Fibroblast of mammary gland (primary cell): ENCODE data around the gene CAPZA1.

Experiments
- DNase-seq: peaks from one replicate; pipeline ENCODE4 v3.0.0-alpha.2; 2010; ENCODE audit warnings: low read depth
- H3K4me3 ChIP-seq: 2 replicates; pipeline ENCODE4 v1.5.1; 2011; ENCODE audit warnings: low read depth, mild to moderate bottlenecking, low read length, moderate library complexity; ENCODE audit not compliant: control insufficient read depth
- TF ChIP-seq, protein P1 (sequence below): conservative IDR thresholded peaks from 2 replicates; pipeline ENCODE4 v1.5.1; 2011; ENCODE audit warnings: low read depth, low read length, inconsistent platforms; ENCODE audit not compliant: control insufficient read depth, insufficient read depth

Gene CAPZA1

DNA sequence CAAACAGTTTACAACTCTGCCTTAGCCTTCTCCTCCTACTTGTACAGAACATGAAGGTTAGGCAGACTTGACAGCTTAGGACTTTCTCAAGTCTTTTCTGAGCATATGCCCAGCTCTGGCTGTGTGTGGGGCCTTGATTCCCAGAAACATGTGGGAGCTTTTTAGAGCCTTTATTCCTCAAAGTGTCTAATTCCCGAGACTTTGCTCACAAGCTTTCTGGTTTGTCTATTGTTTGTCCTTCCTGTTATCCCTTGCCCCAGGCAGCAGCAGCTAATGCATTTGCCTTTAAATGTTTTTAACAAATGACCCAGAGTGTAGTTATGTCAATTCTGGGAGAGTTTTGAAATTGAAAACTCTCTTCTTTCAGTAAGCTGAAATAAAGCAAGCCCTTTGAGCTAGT is 29.9 kb upstream of the CAPZA1 start:
- no peak for DNase-seq
- TF ChIP-seq, protein P1, sequence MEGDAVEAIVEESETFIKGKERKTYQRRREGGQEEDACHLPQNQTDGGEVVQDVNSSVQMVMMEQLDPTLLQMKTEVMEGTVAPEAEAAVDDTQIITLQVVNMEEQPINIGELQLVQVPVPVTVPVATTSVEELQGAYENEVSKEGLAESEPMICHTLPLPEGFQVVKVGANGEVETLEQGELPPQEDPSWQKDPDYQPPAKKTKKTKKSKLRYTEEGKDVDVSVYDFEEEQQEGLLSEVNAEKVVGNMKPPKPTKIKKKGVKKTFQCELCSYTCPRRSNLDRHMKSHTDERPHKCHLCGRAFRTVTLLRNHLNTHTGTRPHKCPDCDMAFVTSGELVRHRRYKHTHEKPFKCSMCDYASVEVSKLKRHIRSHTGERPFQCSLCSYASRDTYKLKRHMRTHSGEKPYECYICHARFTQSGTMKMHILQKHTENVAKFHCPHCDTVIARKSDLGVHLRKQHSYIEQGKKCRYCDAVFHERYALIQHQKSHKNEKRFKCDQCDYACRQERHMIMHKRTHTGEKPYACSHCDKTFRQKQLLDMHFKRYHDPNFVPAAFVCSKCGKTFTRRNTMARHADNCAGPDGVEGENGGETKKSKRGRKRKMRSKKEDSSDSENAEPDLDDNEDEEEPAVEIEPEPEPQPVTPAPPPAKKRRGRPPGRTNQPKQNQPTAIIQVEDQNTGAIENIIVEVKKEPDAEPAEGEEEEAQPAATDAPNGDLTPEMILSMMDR, result no peak
- H3K4me3 ChIP-seq, result no peak overlapping the region

DNA sequence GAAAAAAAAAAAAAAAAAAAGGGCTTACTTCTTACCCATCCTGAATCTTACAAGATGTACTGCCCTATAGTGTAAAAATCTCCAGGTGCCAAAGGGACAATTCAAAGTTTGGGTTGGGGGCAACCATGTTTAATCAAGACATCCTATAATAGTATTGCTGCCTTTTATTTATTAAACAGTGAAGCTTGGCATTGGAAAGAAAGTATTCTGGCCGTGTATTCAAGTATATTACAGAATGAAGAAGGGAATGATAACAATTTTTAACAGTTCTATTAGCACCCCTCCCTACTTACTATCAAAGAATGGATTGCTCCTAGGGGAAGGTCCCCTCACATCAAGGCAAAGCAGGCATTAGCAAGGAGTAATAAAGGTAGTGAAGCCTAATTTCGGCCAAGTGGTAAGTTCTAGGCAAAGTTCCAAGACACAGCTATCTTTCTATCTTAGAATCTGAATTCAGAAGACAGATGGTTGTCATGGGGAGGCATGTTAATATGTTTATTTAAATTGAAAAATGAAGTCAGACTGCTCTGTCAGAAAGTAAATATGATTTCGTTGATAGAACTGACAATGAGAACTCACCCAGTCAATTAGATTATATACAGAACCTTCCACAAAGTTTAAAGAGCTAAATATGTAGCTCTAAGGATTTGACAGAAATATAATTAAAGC is 25.3 kb upstream of the CAPZA1 start:
- DNase-seq, result no peak
- no peak overlapping the region for H3K4me3 ChIP-seq
- TF ChIP-seq, protein P1, result no peak

DNA sequence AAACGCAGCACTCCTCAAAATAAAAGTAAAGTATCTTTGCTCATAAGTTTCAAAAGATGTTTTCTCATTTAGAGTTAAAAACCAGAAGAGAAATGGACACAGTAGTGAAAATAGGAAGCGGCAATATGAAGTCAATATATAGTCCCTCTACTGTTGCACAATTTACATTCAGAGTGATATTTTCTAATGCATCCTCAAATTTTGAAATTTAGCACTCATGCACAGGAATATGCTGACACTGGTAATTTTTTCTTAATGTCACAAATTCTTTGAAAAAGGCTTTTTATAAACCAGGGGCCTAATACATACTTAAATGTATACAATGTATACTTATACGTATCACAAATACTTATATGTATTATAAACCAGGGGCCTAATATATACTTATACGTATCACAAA is 20.2 kb upstream of the CAPZA1 start:
- DNase-seq, result no peak
- no peak overlapping the region for H3K4me3 ChIP-seq
- TF ChIP-seq, protein P1, result no peak

DNA sequence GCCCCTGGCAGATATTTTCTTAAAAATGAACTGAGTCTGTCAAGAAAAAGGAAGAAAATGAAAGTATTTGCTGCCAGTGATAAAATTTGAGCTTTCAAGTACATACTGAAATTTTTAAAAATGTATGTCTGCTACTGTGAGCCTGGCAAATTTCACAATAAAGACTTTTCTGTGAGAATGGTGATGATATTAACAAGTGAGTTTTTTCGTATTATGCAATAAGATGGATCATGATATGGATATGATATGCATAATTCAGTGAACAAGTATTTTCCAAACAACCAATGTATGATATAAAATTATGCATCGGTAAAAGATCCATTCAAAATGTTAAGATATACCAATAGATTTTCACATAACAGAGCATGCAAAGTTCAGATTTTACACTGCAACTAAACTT is 16.6 kb upstream of the CAPZA1 start:
- DNase-seq, result no peak
- TF ChIP-seq, protein P1, result no peak
- H3K4me3 ChIP-seq, result no peak overlapping the region

DNA sequence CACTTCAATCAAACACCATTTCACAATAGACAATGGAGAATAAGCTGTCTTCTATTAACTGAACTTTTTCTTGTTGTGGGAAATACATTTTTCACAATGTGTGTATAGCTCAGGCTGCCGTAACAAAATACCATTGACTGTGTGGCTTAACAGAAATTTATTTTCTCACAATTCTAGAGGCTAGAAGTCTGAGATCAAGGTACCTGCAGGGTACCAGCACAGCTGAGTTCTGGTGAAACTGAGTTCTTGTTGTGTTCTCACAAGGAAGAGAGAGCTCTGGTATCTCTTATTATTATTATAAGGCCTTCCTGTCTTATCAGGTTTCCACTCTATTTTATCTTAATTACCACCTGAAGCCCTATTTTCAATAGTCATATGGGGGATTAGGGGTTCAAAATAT is 16.1 kb upstream of the CAPZA1 start:
- DNase-seq, result no peak
- TF ChIP-seq, protein P1, result no peak
- no peak overlapping the region for H3K4me3 ChIP-seq

DNA sequence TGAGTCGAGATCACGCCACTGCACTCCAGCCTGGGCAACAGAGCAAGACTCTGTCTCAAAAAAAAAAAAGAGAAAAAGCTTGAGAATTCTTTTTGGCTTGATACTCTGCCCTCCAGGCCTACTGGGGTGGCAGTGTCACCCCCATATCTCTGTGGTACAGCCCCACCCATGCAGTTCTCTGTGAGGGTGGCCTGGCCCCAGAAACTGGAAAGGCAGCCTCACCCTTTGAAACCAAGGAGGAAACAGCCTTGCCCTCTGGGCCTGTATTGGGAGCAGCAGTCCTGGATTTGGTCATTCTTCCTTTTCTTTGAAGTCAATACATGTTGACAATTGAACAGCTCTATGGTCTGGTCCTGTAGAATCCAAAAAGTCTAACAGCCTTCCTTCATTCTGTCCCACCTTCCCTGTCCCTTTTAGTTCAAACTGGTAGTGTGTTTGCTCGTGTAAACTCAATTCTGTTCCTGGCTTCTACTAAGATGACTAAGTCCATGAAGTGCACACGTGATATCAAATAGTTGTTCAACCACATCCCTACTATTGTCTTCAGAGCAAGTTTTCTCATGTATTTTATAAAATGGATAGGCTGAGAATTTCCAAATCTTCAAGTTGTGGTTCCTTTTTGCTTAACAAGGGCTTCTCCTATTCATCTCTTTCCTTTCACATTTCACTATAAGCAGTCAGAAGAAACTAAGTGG is 13.9 kb upstream of the CAPZA1 start:
- no peak overlapping the region for H3K4me3 ChIP-seq
- DNase-seq, result peak; percentile 37
- TF ChIP-seq, protein P1, result no peak
